ENCODE results near the gene GPLD1.
"Not testable (repeated sequence)": the region's sequence is repeated elsewhere in the genome, so short reads cannot be mapped to it uniquely, and the experiment has no call there.

The GPLD1 gene

DNA sequence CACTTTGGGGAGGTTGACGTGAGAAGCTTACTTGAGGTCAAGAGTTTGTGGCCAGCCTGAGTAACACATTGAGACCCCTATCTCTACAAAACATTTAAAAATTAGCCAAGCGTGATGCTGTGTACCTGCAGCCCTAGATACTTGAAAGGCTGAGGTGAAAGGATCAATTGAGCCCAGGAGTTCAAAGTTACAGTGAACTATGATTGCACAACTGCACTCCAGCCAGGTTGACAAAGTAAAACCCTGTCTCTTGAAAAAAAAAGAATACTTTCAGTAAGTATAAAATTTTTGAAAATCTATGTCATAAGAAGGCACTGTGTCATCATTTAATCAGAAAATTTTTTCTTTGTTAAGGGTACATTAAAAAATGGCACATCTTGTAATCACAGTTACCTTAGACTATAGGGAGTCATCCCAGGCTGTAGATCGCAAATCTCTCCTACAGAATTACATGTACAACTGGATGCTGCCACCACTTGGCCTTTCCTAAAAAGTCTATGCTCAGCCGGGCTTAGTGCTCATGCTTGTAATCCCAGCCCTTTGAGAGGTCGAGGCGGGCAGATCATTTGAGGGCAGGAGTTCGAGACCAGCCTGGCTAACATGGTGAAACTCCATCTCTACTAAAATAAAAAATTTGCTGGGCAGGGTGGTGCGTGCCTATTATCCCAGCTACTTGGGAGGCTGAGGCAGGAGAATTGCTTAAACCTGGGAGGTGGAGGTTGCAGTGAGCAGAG lies 103.7 kb downstream of the GPLD1 start:
- Histone ChIP-seq H3K27me3 (ENCODE audit: insufficient read depth, insufficient read length) (no peaks in the 10 kb centered on the region), H3K9ac (ENCODE audit: insufficient read length, low read depth) (no peak overlapping the region), H3K9me3 (ENCODE audit: insufficient read depth, low read length) (no peaks in the 10 kb centered on the region), H3K4me1 (ENCODE audit: insufficient read depth, insufficient read length) (no peaks in the 10 kb centered on the region), H3K4me3 (ENCODE audit: insufficient read length, low read depth) (no peak overlapping the region), H3K36me3 (ENCODE audit: insufficient read depth, insufficient read length, low read length) (no peaks in the 10 kb centered on the region)
- TF ChIP-seq SUZ12 (IDR thresholded peaks at IDR 0.05; ENCODE audit: extremely low read depth, insufficient read depth, insufficient read length): no peak
- TF ChIP-seq ZNF274 (IDR thresholded peaks at IDR 0.05; ENCODE audit: low read depth, low read length): no peak
- TF ChIP-seq YY1 (IDR thresholded peaks at IDR 0.05; ENCODE audit: insufficient read depth, insufficient read length): no peak
- DNase-seq (ENCODE audit: low read depth, low spot score): no peak

DNA sequence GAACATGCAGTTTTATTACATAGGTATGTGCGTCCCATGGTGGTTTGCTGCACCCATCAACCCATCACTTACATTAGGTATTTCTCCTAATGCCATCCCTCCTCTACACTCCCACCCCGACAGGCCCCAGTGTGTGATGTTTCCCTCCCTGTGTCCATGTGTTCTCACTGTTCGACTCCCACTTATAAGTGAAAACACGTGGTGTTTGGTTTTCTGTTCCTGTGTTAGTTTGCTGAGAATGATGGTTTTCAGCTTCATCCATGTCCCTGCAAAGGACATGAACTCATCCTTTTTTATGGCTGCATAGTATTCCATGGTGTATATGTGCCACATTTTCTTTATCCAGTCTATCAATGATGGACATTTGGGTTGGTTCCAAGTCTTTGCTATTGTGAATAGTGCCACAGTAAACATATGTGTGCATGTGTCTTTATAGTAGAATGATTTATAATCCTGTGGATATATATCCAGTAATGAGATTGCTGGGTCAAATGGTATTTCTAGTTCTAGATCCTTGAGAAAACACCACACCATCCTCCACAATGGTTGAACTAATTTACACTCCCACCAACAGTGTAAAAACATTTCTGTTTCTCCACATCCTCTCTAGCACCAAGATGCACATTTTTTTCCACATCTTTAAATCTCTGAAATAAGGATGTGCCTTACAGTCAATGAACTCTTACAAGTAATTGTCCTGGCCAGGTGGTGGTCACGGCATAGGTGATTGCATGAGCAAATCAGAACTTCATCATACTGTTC lies 104.8 kb downstream of the GPLD1 start:
- not testable (repeated sequence) for H3K9ac ChIP-seq (ENCODE audit: insufficient read length, low read depth); H3K27me3 ChIP-seq (ENCODE audit: insufficient read depth, insufficient read length); H3K9me3 ChIP-seq (ENCODE audit: insufficient read depth, low read length)

DNA sequence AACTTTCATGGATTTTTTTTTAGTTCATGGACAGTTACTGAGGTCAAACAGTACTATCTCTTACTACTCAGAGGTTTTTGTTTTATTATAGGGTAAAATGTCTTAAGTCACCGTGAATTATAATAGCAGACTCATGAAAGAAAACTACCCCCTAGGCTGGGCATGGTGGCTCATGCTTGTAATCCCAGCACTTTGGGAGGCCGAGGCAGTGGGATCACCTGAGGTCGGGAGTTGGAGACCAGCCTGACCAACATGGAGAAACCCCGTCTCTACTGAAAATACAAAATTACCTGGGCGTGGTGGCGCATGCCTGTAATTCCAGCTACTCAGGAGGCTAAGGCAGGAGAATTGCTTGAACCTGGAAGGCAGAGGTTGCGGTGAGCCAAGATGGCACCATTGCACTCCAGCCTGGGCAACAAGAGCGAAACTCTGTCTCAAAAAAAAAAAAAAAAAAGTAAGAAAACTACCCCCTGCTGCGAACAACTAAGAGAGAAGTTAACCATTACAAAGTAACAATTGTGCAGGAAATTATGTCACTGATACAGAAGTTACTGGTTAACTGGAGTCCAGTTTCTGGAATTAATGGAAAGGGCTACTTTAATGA lies 106.4 kb downstream of the GPLD1 start:
- H3K36me3 ChIP-seq (ENCODE audit: insufficient read depth, insufficient read length, low read length); H3K9me3 ChIP-seq (ENCODE audit: insufficient read depth, low read length); H3K27me3 ChIP-seq (ENCODE audit: insufficient read depth, insufficient read length); H3K9ac ChIP-seq (ENCODE audit: insufficient read length, low read depth); H3K4me1 ChIP-seq (ENCODE audit: insufficient read depth, insufficient read length); DNase-seq (ENCODE audit: low read depth, low spot score); H3K4me3 ChIP-seq (ENCODE audit: insufficient read length, low read depth): not testable (repeated sequence)

More for the DNA sequence above, 104.8 kb downstream of the GPLD1 start:
- not testable (repeated sequence) for DNase-seq (ENCODE audit: low read depth, low spot score); H3K36me3 ChIP-seq (ENCODE audit: insufficient read depth, insufficient read length, low read length); H3K4me1 ChIP-seq (ENCODE audit: insufficient read depth, insufficient read length); H3K4me3 ChIP-seq (ENCODE audit: insufficient read length, low read depth)

DNA sequence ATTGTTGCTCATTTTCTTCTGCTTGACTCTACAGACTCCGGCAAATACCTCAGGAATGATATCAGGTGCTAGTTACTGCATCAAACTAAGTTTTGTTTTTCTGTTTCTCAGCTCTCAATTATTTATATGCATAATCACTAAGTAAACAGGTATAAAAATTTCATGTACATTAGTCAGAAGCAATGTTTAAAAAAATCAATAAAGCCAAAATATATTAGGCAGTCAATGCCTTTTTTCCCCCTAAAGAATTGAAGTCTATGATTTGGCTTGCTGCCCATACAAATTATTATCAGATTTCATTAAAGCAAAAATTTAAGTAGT lies 107.2 kb downstream of the GPLD1 start:
- no peaks in the 10 kb centered on the region for H3K9me3 ChIP-seq (ENCODE audit: insufficient read depth, low read length)
- no peaks in the 10 kb centered on the region for H3K36me3 ChIP-seq (ENCODE audit: insufficient read depth, insufficient read length, low read length)
- H3K4me3 ChIP-seq (ENCODE audit: insufficient read length, low read depth): no peak overlapping the region
- no peaks in the 10 kb centered on the region for H3K27me3 ChIP-seq (ENCODE audit: insufficient read depth, insufficient read length)
- TF ChIP-seq YY1 (IDR thresholded peaks at IDR 0.05; ENCODE audit: insufficient read depth, insufficient read length): no peak
- no peak for TF ChIP-seq ZNF274 (IDR thresholded peaks at IDR 0.05; ENCODE audit: low read depth, low read length)
- TF ChIP-seq SUZ12 (IDR thresholded peaks at IDR 0.05; ENCODE audit: extremely low read depth, insufficient read depth, insufficient read length): no peak
- DNase-seq (ENCODE audit: low read depth, low spot score): no peak
- H3K4me1 ChIP-seq (ENCODE audit: insufficient read depth, insufficient read length): no peaks in the 10 kb centered on the region
- no peak overlapping the region for H3K9ac ChIP-seq (ENCODE audit: insufficient read length, low read depth)

DNA sequence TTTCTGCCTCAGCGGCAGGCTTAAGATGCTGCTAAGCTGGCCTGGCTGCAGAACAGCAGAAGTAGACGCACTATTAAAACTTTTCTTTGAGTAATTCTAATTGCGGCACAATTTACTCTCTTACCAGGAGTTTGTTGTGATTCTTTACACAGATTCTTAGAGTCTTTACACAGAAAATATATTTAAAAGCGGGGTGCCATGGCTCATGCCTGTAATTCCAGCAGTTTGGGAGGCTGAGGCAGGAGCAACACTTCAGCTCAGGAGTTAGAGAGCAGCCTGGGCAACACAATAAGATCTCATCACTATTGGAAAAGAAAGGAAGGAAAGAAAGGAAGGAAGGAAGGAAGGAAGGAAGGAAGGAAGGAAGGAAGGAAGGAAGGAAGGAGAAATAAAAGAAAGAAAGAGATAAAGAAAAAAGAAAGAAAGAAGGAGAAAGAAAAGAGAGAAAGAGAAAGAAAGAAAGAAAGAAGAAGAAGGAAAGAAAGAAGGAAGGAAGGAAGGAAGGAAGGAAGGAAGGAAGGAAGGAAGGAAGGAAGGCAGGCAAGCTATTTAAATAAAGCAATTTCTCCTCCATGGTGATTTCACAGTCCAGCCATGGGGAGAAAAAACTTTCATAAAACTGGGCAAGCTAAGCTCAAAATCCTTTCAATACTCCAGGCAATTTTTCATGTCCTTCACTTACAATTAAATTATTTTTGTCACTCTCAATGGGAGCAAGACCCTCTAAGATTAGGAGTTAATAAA lies 107.7 kb downstream of the GPLD1 start:
- Histone ChIP-seq H3K27me3 (ENCODE audit: insufficient read depth, insufficient read length) (no peaks in the 10 kb centered on the region), H3K4me3 (ENCODE audit: insufficient read length, low read depth) (no peak overlapping the region), H3K9ac (ENCODE audit: insufficient read length, low read depth) (no peak overlapping the region), H3K36me3 (ENCODE audit: insufficient read depth, insufficient read length, low read length) (no peaks in the 10 kb centered on the region), H3K4me1 (ENCODE audit: insufficient read depth, insufficient read length) (no peaks in the 10 kb centered on the region), H3K9me3 (ENCODE audit: insufficient read depth, low read length) (no peaks in the 10 kb centered on the region)
- TF ChIP-seq ZNF274 (IDR thresholded peaks at IDR 0.05; ENCODE audit: low read depth, low read length): no peak
- TF ChIP-seq YY1 (IDR thresholded peaks at IDR 0.05; ENCODE audit: insufficient read depth, insufficient read length): no peak
- TF ChIP-seq SUZ12 (IDR thresholded peaks at IDR 0.05; ENCODE audit: extremely low read depth, insufficient read depth, insufficient read length): no peak
- no peak for DNase-seq (ENCODE audit: low read depth, low spot score)

DNA sequence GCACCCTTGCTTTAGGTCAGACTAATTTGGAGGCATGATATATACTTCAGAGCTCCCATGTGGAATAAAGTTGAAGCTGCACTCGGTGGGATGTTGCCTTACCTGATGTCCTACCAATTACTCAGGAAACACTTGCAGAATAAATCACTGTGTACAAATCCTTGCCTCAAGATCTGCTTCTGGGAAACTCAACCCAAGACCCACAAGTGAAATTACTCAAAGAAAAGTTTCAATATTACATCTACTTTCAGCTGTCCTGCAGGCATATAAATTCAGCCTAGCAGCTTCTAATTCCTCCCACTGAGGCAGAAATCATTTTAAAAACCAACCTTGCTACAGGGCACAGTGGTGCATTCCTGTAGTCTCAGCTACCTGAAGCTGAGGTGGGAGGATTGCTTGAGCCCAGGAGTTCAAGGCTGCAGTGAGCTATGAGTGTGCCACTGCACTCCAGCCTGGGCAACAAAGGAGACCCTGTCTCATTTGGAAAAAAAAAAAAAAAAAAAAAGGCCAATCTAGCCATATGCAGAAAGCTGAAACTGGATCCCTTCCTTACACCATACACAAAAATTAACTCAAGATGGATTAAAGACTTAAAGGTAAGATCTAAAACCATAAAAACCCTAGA lies 110.8 kb downstream of the GPLD1 start:
- TF ChIP-seq SUZ12 (IDR thresholded peaks at IDR 0.05; ENCODE audit: extremely low read depth, insufficient read depth, insufficient read length) (no peak), ZNF274 (IDR thresholded peaks at IDR 0.05; ENCODE audit: low read depth, low read length) (no peak), YY1 (IDR thresholded peaks at IDR 0.05; ENCODE audit: insufficient read depth, insufficient read length) (no peak)
- Histone ChIP-seq H3K9ac (ENCODE audit: insufficient read length, low read depth) (no peak overlapping the region), H3K4me3 (ENCODE audit: insufficient read length, low read depth) (no peak overlapping the region), H3K9me3 (ENCODE audit: insufficient read depth, low read length) (no peaks in the 10 kb centered on the region), H3K27me3 (ENCODE audit: insufficient read depth, insufficient read length) (no peaks in the 10 kb centered on the region), H3K36me3 (ENCODE audit: insufficient read depth, insufficient read length, low read length) (no peaks in the 10 kb centered on the region), H3K4me1 (ENCODE audit: insufficient read depth, insufficient read length) (peaks cover 5% of the 10 kb centered on the region)
- no peak for DNase-seq (ENCODE audit: low read depth, low spot score)

All from NT2/D1 (cell line).